KMS-11 (cell line): ENCODE results near the gene MYO18B.

Source experiments
- H2AFZ ChIP-seq: fragments of 200-600 bp; sonication (generic); 2 replicates; pipeline ENCODE4 v1.6.1; 2016; ENCODE audit warnings: antibody characterized with exemption, mixed run types, low read depth
- H3K27ac ChIP-seq: fragments of 200-600 bp; sonication (generic); 2 replicates; pipeline ENCODE4 v1.6.1; 2016; ENCODE audit warnings: mild to moderate bottlenecking, mixed run types
- H3K27me3 ChIP-seq: fragments of 200-600 bp; sonication (generic); 2 replicates; pipeline ENCODE4 v1.6.1; 2017; ENCODE audit warnings: mild to moderate bottlenecking, low read depth, mixed run types, moderate library complexity; ENCODE audit not compliant: insufficient read depth
- H3K36me3 ChIP-seq: fragments of 200-600 bp; sonication (generic); 2 replicates; pipeline ENCODE4 v1.6.1; 2017; ENCODE audit warnings: mild to moderate bottlenecking, mixed run types; ENCODE audit not compliant: insufficient read depth
- H3K4me1 ChIP-seq: fragments of 200-600 bp; sonication (generic); 2 replicates; pipeline ENCODE4 v1.6.1; 2016; ENCODE audit warnings: mild to moderate bottlenecking, low read depth, mixed run types; ENCODE audit not compliant: poor library complexity, severe bottlenecking
- H3K4me2 ChIP-seq: fragments of 200-600 bp; sonication (generic); 2 replicates; pipeline ENCODE4 v1.7.0; 2016; ENCODE audit warnings: mild to moderate bottlenecking, mixed run types
- H3K4me3 ChIP-seq: fragments of 200-600 bp; sonication (generic); IDR thresholded peaks from 2 replicates; pipeline ENCODE4 v1.6.1; 2017; ENCODE audit warnings: low read depth, low read length, mixed read lengths; ENCODE audit not compliant: insufficient read depth
- H3K79me2 ChIP-seq: fragments of 200-600 bp; sonication (generic); 2 replicates; pipeline ENCODE4 v1.6.1; 2016; ENCODE audit warnings: low read depth, mixed run types; ENCODE audit not compliant: insufficient read depth
- H3K9ac ChIP-seq: fragments of 200-600 bp; sonication (generic); 2 replicates; pipeline ENCODE4 v1.6.1; 2016; ENCODE audit warnings: mild to moderate bottlenecking, mixed run types
- H4K20me1 ChIP-seq: fragments of 200-600 bp; sonication (generic); 2 replicates; pipeline ENCODE4 v1.6.1; 2016; ENCODE audit warnings: mild to moderate bottlenecking, mixed run types; ENCODE audit not compliant: insufficient read depth
- CTCF ChIP-seq: fragments of 200-600 bp; sonication (generic); conservative IDR thresholded peaks from 2 replicates; pipeline ENCODE4 v1.6.1; 2017; ENCODE audit warnings: low read depth, mild to moderate bottlenecking, antibody characterized with exemption, low read length, moderate library complexity, mixed read lengths

Gene MYO18B

GRCh38 chr22:25804676-25805075 lies 62.7 kb downstream of the MYO18B start:
- Histone ChIP-seq H3K79me2 (no peaks in the 10 kb centered on the region), H3K4me3 (no peak overlapping the region), H3K36me3 (no peaks in the 10 kb centered on the region), H3K27me3 (no peaks in the 10 kb centered on the region), H3K27ac (no peak overlapping the region), H2AFZ (no peak overlapping the region), H4K20me1 (no peaks in the 10 kb centered on the region), H3K4me2 (no peak overlapping the region), H3K4me1 (no peaks in the 10 kb centered on the region), H3K9ac (no peak overlapping the region)
- TF ChIP-seq CTCF, result no peak

GRCh38 chr22:25806579-25806978 lies 64.6 kb downstream of the MYO18B start:
- no peaks in the 10 kb centered on the region for H3K27me3 ChIP-seq
- no peak overlapping the region for H3K9ac ChIP-seq
- no peak overlapping the region for H2AFZ ChIP-seq
- H3K4me1 ChIP-seq, result no peaks in the 10 kb centered on the region
- no peak overlapping the region for H3K4me3 ChIP-seq
- no peak overlapping the region for H3K27ac ChIP-seq
- H4K20me1 ChIP-seq, result no peaks in the 10 kb centered on the region
- H3K36me3 ChIP-seq, result no peaks in the 10 kb centered on the region
- TF ChIP-seq CTCF, result no peak
- H3K4me2 ChIP-seq, result no peak overlapping the region
- no peaks in the 10 kb centered on the region for H3K79me2 ChIP-seq

DNA sequence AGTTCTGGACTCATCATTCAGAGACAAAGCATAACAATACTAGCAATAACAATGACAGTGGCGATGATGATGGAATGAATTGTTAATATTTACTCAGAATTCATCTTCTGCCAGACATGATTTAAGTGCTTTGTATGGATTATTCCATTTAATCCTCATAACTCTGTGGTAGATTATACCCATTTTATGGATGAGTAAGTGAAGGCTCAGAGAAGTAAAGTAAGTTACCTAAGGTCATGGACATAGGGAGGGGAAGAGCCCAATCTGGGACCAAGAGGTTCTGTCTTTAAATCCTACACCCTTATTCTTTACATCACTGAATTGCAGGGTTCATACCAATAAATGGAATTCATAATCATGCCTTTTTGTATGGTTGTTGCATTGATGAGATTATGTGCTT lies 72.7 kb downstream of the MYO18B start:
- no peak for TF ChIP-seq CTCF
- Histone ChIP-seq H3K4me2 (no peak overlapping the region), H3K4me1 (no peaks in the 10 kb centered on the region), H3K79me2 (no peaks in the 10 kb centered on the region), H3K27me3 (no peaks in the 10 kb centered on the region), H3K36me3 (no peaks in the 10 kb centered on the region), H4K20me1 (no peaks in the 10 kb centered on the region), H2AFZ (no peak overlapping the region), H3K27ac (no peak overlapping the region), H3K9ac (no peak overlapping the region), H3K4me3 (no peak overlapping the region)

DNA sequence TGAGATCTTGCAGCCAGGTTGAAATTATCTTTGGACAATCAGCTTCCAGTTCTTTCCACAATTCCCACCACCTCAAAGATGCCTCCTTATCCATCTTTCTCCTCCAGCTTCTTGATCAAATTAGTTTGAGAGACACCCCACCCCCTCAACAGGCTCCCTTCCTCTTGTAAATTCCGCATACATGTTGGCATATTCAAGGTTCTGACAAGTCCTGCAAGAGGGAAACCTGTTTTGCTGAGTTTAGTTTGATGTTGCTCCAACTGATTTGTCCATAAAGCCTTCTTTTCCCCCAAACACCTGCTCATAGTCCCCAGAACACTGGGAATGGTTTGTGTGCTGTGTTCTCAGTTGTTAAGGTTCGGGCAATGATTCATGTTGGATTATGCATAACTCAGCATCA lies 73.6 kb downstream of the MYO18B start:
- Histone ChIP-seq H3K9ac (no peak overlapping the region), H3K27me3 (no peaks in the 10 kb centered on the region), H3K79me2 (no peaks in the 10 kb centered on the region), H2AFZ (no peak overlapping the region), H3K4me1 (no peaks in the 10 kb centered on the region), H3K4me3 (no peak overlapping the region), H4K20me1 (no peaks in the 10 kb centered on the region), H3K27ac (no peak overlapping the region), H3K36me3 (no peaks in the 10 kb centered on the region), H3K4me2 (no peak overlapping the region)
- no peak for TF ChIP-seq CTCF
